ENCODE measurements around the gene PLEKHA7. TPM values are rescaled to one million over a fixed set of nuclear protein-coding genes. Genes with fewer than 3 reads are reported as not detected.

PLEKHA7 gene
- total and polyA plus RNA-seq, 2 of the 8 experiments (the other 6 are each of a cell fraction or from before 2014, with no cell fraction given), result 11.4 to 25.6 TPM

DNA sequence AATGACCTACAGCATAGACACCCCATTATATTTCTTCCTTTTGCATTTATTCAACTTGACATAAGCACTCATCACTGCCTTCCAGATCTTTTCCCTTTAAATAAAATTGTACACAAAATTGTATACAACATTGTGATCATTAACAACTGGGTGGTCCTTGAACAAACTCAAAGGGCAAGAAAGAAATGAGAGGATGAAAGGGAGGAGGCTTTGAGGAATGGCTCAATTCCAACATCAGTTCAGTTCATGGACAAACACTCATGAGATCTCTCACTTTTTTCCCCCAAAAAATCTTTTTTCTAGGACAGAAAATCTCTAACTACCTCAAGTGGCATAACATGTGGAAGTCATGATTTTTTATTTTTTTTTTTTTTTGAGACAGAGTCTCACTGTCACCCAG is 113.7 kb downstream of the PLEKHA7 start (continued):
- TF ChIP-seq NRF1 (IDR thresholded peaks at IDR 0.05; ENCODE audit: low read depth, low read length), result no peak
- no peak for TF ChIP-seq SIX5 (IDR thresholded peaks at IDR 0.05; ENCODE audit: low read depth, low read length)
- no peak for TF ChIP-seq ATF3 (IDR thresholded peaks at IDR 0.05; ENCODE audit: insufficient read depth, low read depth, low read length)
- TF ChIP-seq POLR2AphosphoS5 (IDR thresholded peaks at IDR 0.05; ENCODE audit: low read depth, low read length), result no peak
